Activated CD4-positive, alpha-beta T cell treated with anti-CD3 and anti-CD28 coated beads, Interleukin-2, amount 50 U/mL, for 1 hour (primary cell): Measurements from ENCODE around the gene CTDSPL.

Experiments
- DNase-seq: peaks from one replicate; pipeline ENCODE4 v3.0.0-alpha.2; 2020

Gene CTDSPL

GRCh38 chr3:37855363-37855970 lies 6.2 kb upstream of the CTDSPL start:
- DNase-seq = peak; percentile 76

GRCh38 chr3:37856381-37856780 lies 5.3 kb upstream of the CTDSPL start:
- DNase-seq = no peak

GRCh38 chr3:37858742-37859141 lies 2.9 kb upstream of the CTDSPL start:
- DNase-seq = no peak

GRCh38 chr3:37859354-37859753 lies 2.3 kb upstream of the CTDSPL start:
- DNase-seq = no peak

- no peak for DNase-seq
These were observed 1.8 kb upstream of the CTDSPL start for GRCh38 chr3:37859908-37860199.

- DNase-seq = peak; percentile 30
These were observed 681 bp downstream of the CTDSPL start for GRCh38 chr3:37862219-37862902.

- DNase-seq = no peak
These were observed 1.5 kb downstream of the CTDSPL start for GRCh38 chr3:37862903-37863815.

- no peak for DNase-seq
These were observed 2.5 kb downstream of the CTDSPL start for GRCh38 chr3:37863949-37864822.

GRCh38 chr3:37864904-37865303 lies 3.2 kb downstream of the CTDSPL start:
- DNase-seq = no peak

GRCh38 chr3:37867144-37867543 lies 5.5 kb downstream of the CTDSPL start:
- DNase-seq = no peak

GRCh38 chr3:37871858-37872257 lies 10.2 kb downstream of the CTDSPL start:
- DNase-seq = no peak

GRCh38 chr3:37872413-37873160 lies 10.9 kb downstream of the CTDSPL start:
- DNase-seq = no peak

- DNase-seq = no peak
These were observed 14.6 kb downstream of the CTDSPL start for GRCh38 chr3:37876279-37876678.

- DNase-seq = no peak
These were observed 21.0 kb downstream of the CTDSPL start for GRCh38 chr3:37882711-37883110.

GRCh38 chr3:37885814-37886213 lies 24.1 kb downstream of the CTDSPL start:
- no peak for DNase-seq

GRCh38 chr3:37886395-37886794 lies 24.7 kb downstream of the CTDSPL start:
- DNase-seq = no peak

- no peak for DNase-seq
These were observed 25.4 kb downstream of the CTDSPL start for GRCh38 chr3:37887062-37887461.

- DNase-seq = no peak
These were observed 26.1 kb downstream of the CTDSPL start for GRCh38 chr3:37887824-37888223.

- DNase-seq = no peak
These were observed 26.7 kb downstream of the CTDSPL start for GRCh38 chr3:37888421-37888820.

GRCh38 chr3:37890522-37890921 lies 28.8 kb downstream of the CTDSPL start:
- no peak for DNase-seq

GRCh38 chr3:37891227-37891626 lies 29.5 kb downstream of the CTDSPL start:
- DNase-seq = no peak

- DNase-seq = no peak
These were observed 31.4 kb downstream of the CTDSPL start for GRCh38 chr3:37892927-37893600.
